HUDEP-2 (cell line): ENCODE data around the gene CLEC18A.
"Not testable (repeated sequence)": the region's sequence is repeated elsewhere in the genome, so short reads cannot be mapped to it uniquely, and the experiment has no call there.

Experiments used
- DNase-seq, 76 experiments: peaks; one replicate each; lab custom pipeline; 2025; ENCODE audit not compliant: unreplicated experiment in 76 of 76; lab: John Stamatoyannopoulos, UW

Gene CLEC18A

GRCh38 chr16:69950411-69950810, 723 bp upstream of the CLEC18A start:
- DNase-seq = not testable (repeated sequence)

GRCh38 chr16:69951672-69952031, 518 bp downstream of the CLEC18A start:
- not testable (repeated sequence) for DNase-seq

- not testable (repeated sequence) for DNase-seq
Observed at GRCh38 chr16:69952116-69952515, 982 bp downstream of the CLEC18A start.

- not testable (repeated sequence) for DNase-seq
Observed at GRCh38 chr16:69952572-69953355, 1.6 kb downstream of the CLEC18A start.

GRCh38 chr16:69954241-69954640, 3.1 kb downstream of the CLEC18A start:
- not testable (repeated sequence) for DNase-seq

GRCh38 chr16:69963312-69963711, 12.2 kb downstream of the CLEC18A start:
- not testable (repeated sequence) for DNase-seq

- peak in 1 of 76 experiments; percentile 7 for DNase-seq
Observed at GRCh38 chr16:69964960-69965660, 14.0 kb downstream of the CLEC18A start.

- not testable (repeated sequence) for DNase-seq
Observed at GRCh38 chr16:69965661-69966054, 14.5 kb downstream of the CLEC18A start.

GRCh38 chr16:69967688-69968087, 16.6 kb downstream of the CLEC18A start:
- DNase-seq = not testable (repeated sequence)

GRCh38 chr16:69968125-69968524, 17.0 kb downstream of the CLEC18A start:
- DNase-seq = not testable (repeated sequence)

GRCh38 chr16:69969657-69970056, 18.5 kb downstream of the CLEC18A start:
- not testable (repeated sequence) for DNase-seq

GRCh38 chr16:69972120-69972519, 21.0 kb downstream of the CLEC18A start:
- DNase-seq = not testable (repeated sequence)

GRCh38 chr16:69972935-69973334, 21.8 kb downstream of the CLEC18A start:
- not testable (repeated sequence) for DNase-seq

GRCh38 chr16:69985196-69985595, 34.1 kb downstream of the CLEC18A start:
- not testable (repeated sequence) for DNase-seq

GRCh38 chr16:69997956-69998355, 46.8 kb downstream of the CLEC18A start:
- DNase-seq = not testable (repeated sequence)

GRCh38 chr16:69999801-70000200, 48.7 kb downstream of the CLEC18A start:
- not testable (repeated sequence) for DNase-seq

GRCh38 chr16:70003511-70003910, 52.4 kb downstream of the CLEC18A start:
- DNase-seq = not testable (repeated sequence)

GRCh38 chr16:70008604-70009003, 57.5 kb downstream of the CLEC18A start:
- not testable (repeated sequence) for DNase-seq

GRCh38 chr16:70010615-70011014, 59.5 kb downstream of the CLEC18A start:
- DNase-seq = not testable (repeated sequence)

GRCh38 chr16:70011120-70011519, 60.0 kb downstream of the CLEC18A start:
- not testable (repeated sequence) for DNase-seq

- not testable (repeated sequence) for DNase-seq
Observed at GRCh38 chr16:70012354-70012753, 61.2 kb downstream of the CLEC18A start.

- not testable (repeated sequence) for DNase-seq
Observed at GRCh38 chr16:70012951-70013350, 61.8 kb downstream of the CLEC18A start.
